ENCODE measurements around the gene TMEM132E. TPM values are rescaled to one million over a fixed set of nuclear protein-coding genes. Genes with fewer than 3 reads are reported as not detected.

Gene TMEM132E
- total and polyA plus RNA-seq, 10 donors: 0.09 to 0.79 (median 0.27) TPM

- peaks cover 0 to 11% (median 4%) of the 10 kb centered on the region in 6 donors for H3K4me1 ChIP-seq
- 34 to 46% (median 39%) methylated on average over 7 of the region's 7 CpGs for WGBS, 5 donors
- no peak overlapping the region for H3K27ac ChIP-seq
- DNase-seq: no peak
- TF ChIP-seq POLR2AphosphoS5 (IDR thresholded peaks at IDR 0.05) (no peak), POLR2A (IDR thresholded peaks at IDR 0.05) (no peak), CTCF (IDR thresholded peaks at IDR 0.05 in 8 of 11, conservative IDR thresholded peaks at IDR 0.05 in 3 of 11) (no peak)
- no peak overlapping the region for H3K4me3 ChIP-seq
- no peaks in the 10 kb centered on the region for H3K9me3 ChIP-seq
- H3K36me3 ChIP-seq: no peaks in the 10 kb centered on the region
- peaks cover 0 to 95% (median 24%) of the 10 kb centered on the region in 7 donors for H3K27me3 ChIP-seq (replicated peaks in 1 of 7)
- intact Hi-C loops (cut with DNase I; ENCODE audit: low total_unique reads): no loop called here
Observed at GRCh38 chr17:34624767-34625383, 45.5 kb downstream of the TMEM132E start.

- intact Hi-C loops (cut with DNase I; ENCODE audit: low total_unique reads): no loop called here
- H3K9me3 ChIP-seq: no peaks in the 10 kb centered on the region
- DNase-seq: no peak
- no peaks in the 10 kb centered on the region for H3K36me3 ChIP-seq
- no peak overlapping the region for H3K27ac ChIP-seq
- H3K27me3 ChIP-seq (replicated peaks in 1 of 7): peaks cover 0 to 92% (median 24%) of the 10 kb centered on the region in 7 donors
- peaks cover 0 to 11% (median 4%) of the 10 kb centered on the region in 6 donors for H3K4me1 ChIP-seq
- 11 to 20% (median 13%) methylated on average over 20 to 53 of the region's 53 CpGs; no CpG with 5 or more reads in 1 of the 5 donors for WGBS, 5 donors
- no peak for TF ChIP-seq POLR2AphosphoS5 (IDR thresholded peaks at IDR 0.05)
- peak in 1 of 11 experiments; percentile 9 for TF ChIP-seq CTCF (IDR thresholded peaks at IDR 0.05 in 8 of 11, conservative IDR thresholded peaks at IDR 0.05 in 3 of 11)
- TF ChIP-seq POLR2A (IDR thresholded peaks at IDR 0.05): no peak
- H3K4me3 ChIP-seq: peak overlapping the region in 1 of 8 donors; percentile 7
Observed at GRCh38 chr17:34626121-34626681, 46.8 kb downstream of the TMEM132E start.

GRCh38 chr17:34628879-34629278 lies 49.5 kb downstream of the TMEM132E start:
- 85 to 92% (median 88%) methylated on average over 7 to 8 of the region's 8 CpGs for WGBS, 5 donors
- Histone ChIP-seq H3K36me3 (no peaks in the 10 kb centered on the region), H3K27ac (no peak overlapping the region), H3K4me3 (no peak overlapping the region), H3K27me3 (replicated peaks in 1 of 7) (peaks cover 0 to 93% (median 24%) of the 10 kb centered on the region in 7 donors), H3K4me1 (peaks cover 0 to 11% (median 4%) of the 10 kb centered on the region in 6 donors), H3K9me3 (no peaks in the 10 kb centered on the region)
- intact Hi-C loops (cut with DNase I; ENCODE audit: low total_unique reads): no loop called here
- no peak for TF ChIP-seq POLR2A (IDR thresholded peaks at IDR 0.05)
- no peak for TF ChIP-seq CTCF (IDR thresholded peaks at IDR 0.05 in 8 of 11, conservative IDR thresholded peaks at IDR 0.05 in 3 of 11)
- TF ChIP-seq POLR2AphosphoS5 (IDR thresholded peaks at IDR 0.05): no peak
- no peak for DNase-seq

GRCh38 chr17:34633351-34633750 lies 54.0 kb downstream of the TMEM132E start:
- intact Hi-C loops (cut with DNase I; ENCODE audit: low total_unique reads): loop anchor here (10.0 kb wide), 1 partner anchor 209 kb away; no protein-coding TSS in a partner anchor
- H3K27me3 ChIP-seq (replicated peaks in 1 of 7): peaks cover 0 to 86% (median 17%) of the 10 kb centered on the region in 7 donors
- H3K27ac ChIP-seq: no peak overlapping the region
- H3K9me3 ChIP-seq: no peaks in the 10 kb centered on the region
- TF ChIP-seq POLR2AphosphoS5 (IDR thresholded peaks at IDR 0.05) (no peak), POLR2A (IDR thresholded peaks at IDR 0.05) (no peak), CTCF (IDR thresholded peaks at IDR 0.05 in 8 of 11, conservative IDR thresholded peaks at IDR 0.05 in 3 of 11) (no peak)
- H3K4me1 ChIP-seq: peaks cover 4 to 15% (median 14%) of the 10 kb centered on the region in 6 donors
- DNase-seq: no peak
- H3K36me3 ChIP-seq: no peaks in the 10 kb centered on the region
- no peak overlapping the region for H3K4me3 ChIP-seq
- 37 to 53% (median 47%) methylated on average over 4 of the region's 4 CpGs for WGBS, 5 donors
